Esophagus squamous epithelium (tissue), 4 donors: Measurements from ENCODE around the gene SCLY.

ENCODE experiments used
- CTCF ChIP-seq, 6 experiments: fragments of 450-650 bp in 4 of 6; fragments of 200-600 bp in 2 of 6; sonication (generic) in 2 of 6; IDR thresholded peaks; one replicate each; pipeline ENCODE4 v1.5.1; 2016 to 2019; ENCODE audit warnings: antibody characterized with exemption in 6 of 6, mild to moderate bottlenecking in 4 of 6, moderate library complexity in 4 of 6
- POLR2A ChIP-seq, 4 donors: fragments of 450-650 bp; IDR thresholded peaks; one replicate each; pipeline ENCODE4 v1.6.1; 2017; ENCODE audit warnings: antibody characterized with exemption in 4 of 4, mild to moderate bottlenecking in 4 of 4, moderate library complexity in 3 of 4

- TF ChIP-seq CTCF (IDR thresholded peaks at IDR 0.05) = no peak
- TF ChIP-seq POLR2A (IDR thresholded peaks at IDR 0.05) = no peak
Measured at GRCh38 chr2:238082827-238083226, 22.0 kb downstream of the SCLY start.
